Spleen (tissue), 11 donors: Measurements from ENCODE around the gene GABRR2. TPM values are rescaled to one million over a fixed set of nuclear protein-coding genes. Genes with fewer than 3 reads are reported as not detected.

ENCODE experiments used
- DNase-seq: peaks from one replicate; pipeline ENCODE4 v3.0.0-alpha.2; 2020
- H3K27ac ChIP-seq, 8 donors: fragments of 200-600 bp; sonication (generic) in 7 of 8; 1 replicate in 4 of 8; 2 replicates in 4 of 8; pipeline versions ENCODE4 v1.5.0 to v1.8.0; 2016 to 2021; ENCODE audit warnings: inconsistent platforms in 4 of 8, mild to moderate bottlenecking in 4 of 8, moderate library complexity in 1 of 8
- H3K27me3 ChIP-seq, 7 donors: fragments of 200-600 bp; sonication (generic) in 6 of 7; replicated peaks in 1 of 7; 1 replicate in 4 of 7; 2 replicates in 3 of 7; pipeline versions ENCODE4 v1.5.0 to v1.8.0; 2016 to 2021; ENCODE audit warnings: inconsistent platforms in 3 of 7, mild to moderate bottlenecking in 1 of 7
- H3K36me3 ChIP-seq, 6 donors: fragments of 200-600 bp; sonication (generic) in 5 of 6; 1 replicate in 4 of 6; 2 replicates in 2 of 6; pipeline versions ENCODE4 v1.5.0 to v1.8.0; 2016 to 2021; ENCODE audit warnings: inconsistent platforms in 2 of 6
- H3K4me1 ChIP-seq, 6 donors: fragments of 200-600 bp; sonication (generic) in 5 of 6; 1 replicate in 3 of 6; 2 replicates in 3 of 6; pipeline versions ENCODE4 v1.5.0 to v1.8.0; 2016 to 2021; ENCODE audit warnings: inconsistent platforms in 3 of 6
- H3K4me3 ChIP-seq, 8 donors: fragments of 200-600 bp; sonication (generic) in 7 of 8; 1 replicate in 4 of 8; 2 replicates in 4 of 8; pipeline versions ENCODE4 v1.5.0 to v1.8.0; 2016 to 2021; ENCODE audit warnings: inconsistent platforms in 4 of 8, mild to moderate bottlenecking in 4 of 8, moderate library complexity in 2 of 8
- H3K9me3 ChIP-seq, 8 donors: fragments of 200-600 bp; sonication (generic) in 7 of 8; 1 replicate in 4 of 8; 2 replicates in 4 of 8; pipeline versions ENCODE4 v1.5.0 to v1.8.0; 2016 to 2021; ENCODE audit warnings: inconsistent platforms in 4 of 8
- CTCF ChIP-seq, 11 experiments: fragments of 200-600 bp in 7 of 11; fragments of 450-650 bp in 4 of 11; sonication (generic) in 4 of 11; IDR thresholded peaks in 8 of 11; conservative IDR thresholded peaks in 3 of 11; 1 replicate in 7 of 11; 2 replicates in 4 of 11; pipeline versions ENCODE4 v1.4.0 to v1.8.0; 2016 to 2021; ENCODE audit warnings: antibody characterized with exemption in 11 of 11, inconsistent platforms in 4 of 11, mild to moderate bottlenecking in 1 of 11
- POLR2A ChIP-seq, 3 donors: fragments of 450-650 bp; IDR thresholded peaks; one replicate each; pipeline ENCODE4 v1.5.1; 2017; ENCODE audit warnings: antibody characterized with exemption in 3 of 3, mild to moderate bottlenecking in 1 of 3
- POLR2AphosphoS5 ChIP-seq, 3 donors: sonication (generic); formaldehyde crosslinking; IDR thresholded peaks; one replicate each; pipeline ENCODE4 v1.5.1; 2017; ENCODE audit warnings: antibody characterized with exemption in 3 of 3
- WGBS, 5 donors: extraction: QIAGEN DNeasy Blood & Tissue Kit in 3 of 5; methylation state at CpG; one replicate each; pipeline versions ENCODE4 v1.1.5 to v1.1.7; 2013 to 2018; 5-methylcytosine and 5-hydroxymethylcytosine counted together
- intact Hi-C: fragments of 100-400 bp; cut with DNase I; formaldehyde crosslinking; loops from one replicate; pipeline ENCODE4 v1.15.0; 2023; ENCODE audit warnings: low total_unique reads
- polyA plus RNA-seq, 3 donors: library from polyadenylated mRNA; stranded (reverse); fragments of 200-250 nt; gene quantifications; one replicate each; pipeline ENCODE4 v1.2.1, GENCODE V29; 2013
- total RNA-seq, 7 donors: library from RNA; depleted of rRNA in 3 of 7; stranded (reverse); fragments of >200 nt in 3 of 7; fragmentation: NEBNext Ultra II Directional in 4 of 7; extraction: Animal tissue kit (Norgen Biotek cat#: 25700) in 4 of 7; gene quantifications; one replicate each; pipeline versions ENCODE4 v1.1.0 to v1.2.1, GENCODE V29; 2016 to 2021
- donor health status: healthy with polysubstance abuse.
- donor health status: DM: no; HTN: no; CAD: no; lungs with moderate emphysema.
- donor health status: DM: no; HTN: no; CAD: no.
- donor health status: Bipolar disorder and iron deficiency.
- donor health status: healthy.
- donor health status: DM: no; HTN: no; CAD: no.
- donor health status: DM: yes; HTN: yes; CAD: no.

Gene GABRR2
- total and polyA plus RNA-seq, 10 donors, result 0.32 to 13.0 (median 3.4) TPM

- WGBS, 5 donors, result 86 to 95% (median 92%) methylated on average over 6 of the region's 6 CpGs
- intact Hi-C loops, result no loop called here
Observed at GRCh38 chr6:89209457-89209856, 105.6 kb downstream of the GABRR2 start.

GRCh38 chr6:89208551-89208950 is 106.5 kb downstream of the GABRR2 start:
- TF ChIP-seq POLR2AphosphoS5 (IDR thresholded peaks at IDR 0.05) (no peak), POLR2A (IDR thresholded peaks at IDR 0.05) (no peak), CTCF (IDR thresholded peaks at IDR 0.05 in 8 of 11, conservative IDR thresholded peaks at IDR 0.05 in 3 of 11) (no peak)
- no peaks in the 10 kb centered on the region for H3K27me3 ChIP-seq
- H3K4me1 ChIP-seq, result no peaks in the 10 kb centered on the region
- H3K27ac ChIP-seq, result no peak overlapping the region
- no peaks in the 10 kb centered on the region for H3K36me3 ChIP-seq
- no peaks in the 10 kb centered on the region for H3K9me3 ChIP-seq
- H3K4me3 ChIP-seq, result no peak overlapping the region
- 65 to 80% (median 75%) methylated on average over 4 of the region's 4 CpGs for WGBS, 5 donors
- no peak for DNase-seq
- intact Hi-C loops, result no loop called here

More at GRCh38 chr6:89209457-89209856, 105.6 kb downstream of the GABRR2 start:
- TF ChIP-seq POLR2A (IDR thresholded peaks at IDR 0.05) (no peak), POLR2AphosphoS5 (IDR thresholded peaks at IDR 0.05) (no peak), CTCF (IDR thresholded peaks at IDR 0.05 in 8 of 11, conservative IDR thresholded peaks at IDR 0.05 in 3 of 11) (no peak)
- H3K27me3 ChIP-seq, result no peaks in the 10 kb centered on the region
- H3K9me3 ChIP-seq, result no peaks in the 10 kb centered on the region
- H3K27ac ChIP-seq, result no peak overlapping the region
- DNase-seq, result no peak
- H3K36me3 ChIP-seq, result no peaks in the 10 kb centered on the region
- no peaks in the 10 kb centered on the region for H3K4me1 ChIP-seq
- H3K4me3 ChIP-seq, result no peak overlapping the region

Other genes with a start within 250 kb of the GABRR2 start
- gene PNRC1, start 234.5 kb downstream of the GABRR2 start, total RNA-seq, result 100 to 1,000 TPM; 247 to 350 (median 316) TPM
- 10 to 100 TPM; 73.1 to 79.3 (median 79.1) TPM for gene PNRC1, start 234.5 kb downstream of the GABRR2 start, polyA plus RNA-seq
- gene SRSF12, start 197.2 kb downstream of the GABRR2 start, total RNA-seq, result under 1 TPM in 3 of 7 donors, not detected in 4; 0.09 to 0.40 (median 0.12) TPM
- under 1 TPM; 0.10 to 0.33 (median 0.11) TPM for gene SRSF12, start 197.2 kb downstream of the GABRR2 start, polyA plus RNA-seq
- 10 to 100 TPM in 2 of 7 donors, 1 to 10 TPM in 5; 5.8 to 14.6 (median 8.3) TPM for gene PM20D2, start 169.2 kb downstream of the GABRR2 start, total RNA-seq
- gene PM20D2, start 169.2 kb downstream of the GABRR2 start, polyA plus RNA-seq, result 1 to 10 TPM; 5.6 TPM
- not detected for gene GABRR1, start 97.9 kb downstream of the GABRR2 start, total RNA-seq
- gene GABRR1, start 97.9 kb downstream of the GABRR2 start, polyA plus RNA-seq, result not detected
- 100 to 1,000 TPM in 1 of 7 donors, 10 to 100 TPM in 6; 69.7 to 115 (median 72.9) TPM for gene UBE2J1, start 37.4 kb upstream of the GABRR2 start, total RNA-seq
- gene UBE2J1, start 37.4 kb upstream of the GABRR2 start, polyA plus RNA-seq, result 10 to 100 TPM; 48.3 to 62.3 (median 49.2) TPM
- gene RRAGD, start 97.0 kb upstream of the GABRR2 start, total RNA-seq, result 10 to 100 TPM; 11.0 to 26.5 (median 18.5) TPM
- 1 to 10 TPM; 3.1 to 7.9 (median 4.6) TPM for gene RRAGD, start 97.0 kb upstream of the GABRR2 start, polyA plus RNA-seq
- gene ANKRD6, start 117.9 kb upstream of the GABRR2 start, total RNA-seq, result 10 to 100 TPM in 4 of 7 donors, 1 to 10 TPM in 3; 6.0 to 18.4 (median 10.1) TPM
- 1 to 10 TPM; 2.2 to 4.7 (median 2.7) TPM for gene ANKRD6, start 117.9 kb upstream of the GABRR2 start, polyA plus RNA-seq